KMS-11 (cell line): Measurements from ENCODE around the gene RIC8A.
A peak's percentile ranks its signal among the peaks of the same experiment; 100 is the strongest.

Source experiments
- H2AFZ ChIP-seq: fragments of 200-600 bp; sonication (generic); 2 replicates; pipeline ENCODE4 v1.6.1; 2016; ENCODE audit warnings: antibody characterized with exemption, mixed run types, low read depth
- H3K27ac ChIP-seq: fragments of 200-600 bp; sonication (generic); 2 replicates; pipeline ENCODE4 v1.6.1; 2016; ENCODE audit warnings: mild to moderate bottlenecking, mixed run types
- H3K27me3 ChIP-seq: fragments of 200-600 bp; sonication (generic); 2 replicates; pipeline ENCODE4 v1.6.1; 2017; ENCODE audit warnings: mild to moderate bottlenecking, low read depth, mixed run types, moderate library complexity; ENCODE audit not compliant: insufficient read depth
- H3K36me3 ChIP-seq: fragments of 200-600 bp; sonication (generic); 2 replicates; pipeline ENCODE4 v1.6.1; 2017; ENCODE audit warnings: mild to moderate bottlenecking, mixed run types; ENCODE audit not compliant: insufficient read depth
- H3K4me1 ChIP-seq: fragments of 200-600 bp; sonication (generic); 2 replicates; pipeline ENCODE4 v1.6.1; 2016; ENCODE audit warnings: mild to moderate bottlenecking, low read depth, mixed run types; ENCODE audit not compliant: poor library complexity, severe bottlenecking
- H3K4me2 ChIP-seq: fragments of 200-600 bp; sonication (generic); 2 replicates; pipeline ENCODE4 v1.7.0; 2016; ENCODE audit warnings: mild to moderate bottlenecking, mixed run types
- H3K4me3 ChIP-seq: fragments of 200-600 bp; sonication (generic); IDR thresholded peaks from 2 replicates; pipeline ENCODE4 v1.6.1; 2017; ENCODE audit warnings: low read depth, low read length, mixed read lengths; ENCODE audit not compliant: insufficient read depth
- H3K79me2 ChIP-seq: fragments of 200-600 bp; sonication (generic); 2 replicates; pipeline ENCODE4 v1.6.1; 2016; ENCODE audit warnings: low read depth, mixed run types; ENCODE audit not compliant: insufficient read depth
- H3K9ac ChIP-seq: fragments of 200-600 bp; sonication (generic); 2 replicates; pipeline ENCODE4 v1.6.1; 2016; ENCODE audit warnings: mild to moderate bottlenecking, mixed run types
- H4K20me1 ChIP-seq: fragments of 200-600 bp; sonication (generic); 2 replicates; pipeline ENCODE4 v1.6.1; 2016; ENCODE audit warnings: mild to moderate bottlenecking, mixed run types; ENCODE audit not compliant: insufficient read depth
- TF ChIP-seq, protein P1 (sequence below): fragments of 200-600 bp; sonication (generic); conservative IDR thresholded peaks from 2 replicates; pipeline ENCODE4 v1.6.1; 2017; ENCODE audit warnings: low read depth, mild to moderate bottlenecking, antibody characterized with exemption, low read length, moderate library complexity, mixed read lengths

Gene RIC8A

DNA sequence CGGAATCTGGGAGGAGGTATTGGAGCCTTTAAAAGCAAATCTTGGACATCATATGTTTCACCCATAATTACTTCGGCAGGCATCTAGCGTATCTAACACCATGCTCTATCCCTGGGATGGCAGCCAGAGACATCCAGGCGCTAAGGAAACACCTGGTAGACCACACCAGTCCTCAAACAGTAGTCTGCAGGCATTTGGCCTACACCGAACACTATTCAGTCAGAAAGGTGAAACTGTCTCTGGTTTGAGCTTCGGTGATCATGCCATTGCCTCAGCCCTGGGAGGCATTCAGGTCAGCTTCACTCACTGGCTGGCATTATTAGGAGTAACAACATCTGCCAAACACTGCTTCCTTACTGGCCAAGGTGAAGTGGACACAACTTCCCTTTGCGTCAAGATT, 16.9 kb downstream of the RIC8A start:
- H3K4me1 ChIP-seq, result no peaks in the 10 kb centered on the region
- H3K79me2 ChIP-seq, result no peaks in the 10 kb centered on the region
- H3K9ac ChIP-seq, result no peak overlapping the region
- H3K36me3 ChIP-seq, result no peaks in the 10 kb centered on the region
- H3K4me2 ChIP-seq, result no peak overlapping the region
- no peaks in the 10 kb centered on the region for H4K20me1 ChIP-seq
- no peaks in the 10 kb centered on the region for H3K27me3 ChIP-seq
- no peak overlapping the region for H3K4me3 ChIP-seq
- H2AFZ ChIP-seq, result no peak overlapping the region
- TF ChIP-seq, protein P1, sequence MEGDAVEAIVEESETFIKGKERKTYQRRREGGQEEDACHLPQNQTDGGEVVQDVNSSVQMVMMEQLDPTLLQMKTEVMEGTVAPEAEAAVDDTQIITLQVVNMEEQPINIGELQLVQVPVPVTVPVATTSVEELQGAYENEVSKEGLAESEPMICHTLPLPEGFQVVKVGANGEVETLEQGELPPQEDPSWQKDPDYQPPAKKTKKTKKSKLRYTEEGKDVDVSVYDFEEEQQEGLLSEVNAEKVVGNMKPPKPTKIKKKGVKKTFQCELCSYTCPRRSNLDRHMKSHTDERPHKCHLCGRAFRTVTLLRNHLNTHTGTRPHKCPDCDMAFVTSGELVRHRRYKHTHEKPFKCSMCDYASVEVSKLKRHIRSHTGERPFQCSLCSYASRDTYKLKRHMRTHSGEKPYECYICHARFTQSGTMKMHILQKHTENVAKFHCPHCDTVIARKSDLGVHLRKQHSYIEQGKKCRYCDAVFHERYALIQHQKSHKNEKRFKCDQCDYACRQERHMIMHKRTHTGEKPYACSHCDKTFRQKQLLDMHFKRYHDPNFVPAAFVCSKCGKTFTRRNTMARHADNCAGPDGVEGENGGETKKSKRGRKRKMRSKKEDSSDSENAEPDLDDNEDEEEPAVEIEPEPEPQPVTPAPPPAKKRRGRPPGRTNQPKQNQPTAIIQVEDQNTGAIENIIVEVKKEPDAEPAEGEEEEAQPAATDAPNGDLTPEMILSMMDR, result no peak
- H3K27ac ChIP-seq, result no peak overlapping the region

DNA sequence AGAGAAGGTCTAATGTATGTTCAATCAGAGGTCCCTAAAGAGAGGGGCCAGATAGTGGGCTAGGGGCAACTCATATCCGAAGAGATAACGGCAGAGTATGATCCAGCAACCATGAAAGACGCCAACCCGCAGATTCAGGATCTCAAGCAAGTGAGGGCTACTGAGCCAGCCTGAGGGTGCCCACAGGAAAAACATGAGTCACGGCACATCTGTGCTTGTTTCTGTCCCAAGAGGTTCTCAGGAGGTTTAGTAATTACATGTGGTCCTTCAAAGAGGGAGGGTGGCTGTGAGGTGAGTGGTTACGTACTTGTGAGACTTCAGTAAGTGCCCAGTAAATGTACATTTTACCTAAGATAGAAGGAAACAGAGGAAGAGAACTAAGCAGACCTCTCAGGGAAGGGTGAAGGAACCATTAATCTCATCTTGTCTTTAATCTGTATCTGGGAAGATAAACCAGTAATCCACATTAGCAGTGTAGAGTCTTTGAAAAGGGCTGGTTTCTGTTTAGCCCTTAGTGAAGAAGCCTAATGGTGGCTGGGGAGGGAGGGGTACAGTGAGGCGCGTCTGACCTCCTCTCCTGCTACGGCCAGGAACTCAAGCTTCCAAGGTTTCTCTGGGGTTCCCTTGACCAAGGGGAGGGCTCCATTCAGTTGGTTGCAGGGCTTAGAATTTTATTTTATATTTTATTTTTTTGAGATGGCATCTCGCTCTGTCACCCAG, 18.4 kb downstream of the RIC8A start:
- H3K36me3 ChIP-seq, result no peaks in the 10 kb centered on the region
- H3K4me3 ChIP-seq, result no peak overlapping the region
- no peaks in the 10 kb centered on the region for H4K20me1 ChIP-seq
- no peaks in the 10 kb centered on the region for H3K27me3 ChIP-seq
- peak overlapping the region; percentile 13; the same call in 1 of the 2 replicates for H3K27ac ChIP-seq
- H3K4me2 ChIP-seq, result no peak overlapping the region
- no peak overlapping the region for H2AFZ ChIP-seq
- TF ChIP-seq, protein P1, result no peak
- no peaks in the 10 kb centered on the region for H3K79me2 ChIP-seq
- H3K9ac ChIP-seq, result no peak overlapping the region; the same call in 1 of the 2 replicates
- H3K4me1 ChIP-seq, result no peaks in the 10 kb centered on the region

DNA sequence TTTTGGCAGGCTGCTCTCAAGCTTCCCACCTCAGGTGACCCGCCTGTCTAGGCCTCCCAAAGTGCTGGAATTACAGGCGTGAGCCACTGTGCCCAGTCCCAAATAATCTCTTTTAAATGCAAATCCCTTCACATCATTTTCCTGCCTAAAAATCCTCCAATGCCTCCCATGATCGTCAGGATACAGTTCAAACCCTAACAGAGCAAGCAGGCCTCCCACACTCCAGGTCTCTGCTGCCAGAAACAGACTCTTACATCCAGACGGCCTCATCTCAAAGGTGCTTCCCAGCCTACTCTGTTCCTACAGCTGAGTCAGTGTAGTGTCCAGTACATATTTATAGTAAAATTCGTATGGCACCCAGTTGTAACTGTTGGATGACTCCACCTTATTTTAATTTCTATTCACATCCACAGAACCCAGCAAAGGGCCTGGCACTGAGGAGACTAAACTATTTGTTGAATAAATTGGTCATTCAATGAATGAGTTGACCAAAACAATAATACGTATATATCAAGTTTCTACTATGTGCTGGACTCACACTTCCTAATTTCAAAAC, 20.4 kb downstream of the RIC8A start:
- Histone ChIP-seq H3K4me2 (no peak overlapping the region), H3K4me1 (no peaks in the 10 kb centered on the region), H4K20me1 (no peaks in the 10 kb centered on the region), H3K36me3 (no peaks in the 10 kb centered on the region), H3K27ac (no peak overlapping the region), H3K27me3 (no peaks in the 10 kb centered on the region), H3K9ac (no peak overlapping the region), H2AFZ (no peak overlapping the region), H3K4me3 (no peak overlapping the region), H3K79me2 (no peaks in the 10 kb centered on the region)
- TF ChIP-seq, protein P1, result no peak

DNA sequence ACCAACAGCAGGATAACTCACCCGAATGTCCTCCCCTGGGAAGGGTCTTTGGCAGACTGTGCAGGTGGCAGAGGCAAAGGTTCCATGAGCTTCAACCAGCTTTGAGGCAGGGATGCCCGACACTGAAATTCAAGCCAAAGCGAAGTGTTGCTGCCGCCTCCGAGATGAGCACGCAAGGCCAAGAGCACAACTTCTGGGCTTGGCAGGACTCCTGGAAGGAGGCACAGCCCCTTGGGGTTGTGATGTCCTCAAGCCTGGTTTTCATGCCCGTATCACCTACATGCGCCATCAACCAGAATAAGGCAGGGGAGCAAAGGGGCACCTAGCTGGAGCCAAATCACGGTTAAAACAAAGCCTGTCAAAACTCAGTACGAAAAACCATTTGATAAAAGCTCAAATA, 22.9 kb downstream of the RIC8A start:
- TF ChIP-seq, protein P1, result no peak
- H3K4me2 ChIP-seq, result no peak overlapping the region
- no peaks in the 10 kb centered on the region for H3K36me3 ChIP-seq
- no peak overlapping the region for H2AFZ ChIP-seq
- no peaks in the 10 kb centered on the region for H3K79me2 ChIP-seq
- no peak overlapping the region for H3K27ac ChIP-seq
- H3K4me3 ChIP-seq, result no peak overlapping the region
- H3K9ac ChIP-seq, result no peak overlapping the region
- H4K20me1 ChIP-seq, result no peaks in the 10 kb centered on the region
- no peaks in the 10 kb centered on the region for H3K27me3 ChIP-seq
- peaks cover 7% of the 10 kb centered on the region for H3K4me1 ChIP-seq
